ENCODE data around the gene BRMS1. TPM values are rescaled to one million over a fixed set of nuclear protein-coding genes. Genes with fewer than 3 reads are reported as not detected.

BRMS1 gene
- total RNA-seq, 2 experiments from 2014 or later = 47.5 to 48.8 TPM

DNA sequence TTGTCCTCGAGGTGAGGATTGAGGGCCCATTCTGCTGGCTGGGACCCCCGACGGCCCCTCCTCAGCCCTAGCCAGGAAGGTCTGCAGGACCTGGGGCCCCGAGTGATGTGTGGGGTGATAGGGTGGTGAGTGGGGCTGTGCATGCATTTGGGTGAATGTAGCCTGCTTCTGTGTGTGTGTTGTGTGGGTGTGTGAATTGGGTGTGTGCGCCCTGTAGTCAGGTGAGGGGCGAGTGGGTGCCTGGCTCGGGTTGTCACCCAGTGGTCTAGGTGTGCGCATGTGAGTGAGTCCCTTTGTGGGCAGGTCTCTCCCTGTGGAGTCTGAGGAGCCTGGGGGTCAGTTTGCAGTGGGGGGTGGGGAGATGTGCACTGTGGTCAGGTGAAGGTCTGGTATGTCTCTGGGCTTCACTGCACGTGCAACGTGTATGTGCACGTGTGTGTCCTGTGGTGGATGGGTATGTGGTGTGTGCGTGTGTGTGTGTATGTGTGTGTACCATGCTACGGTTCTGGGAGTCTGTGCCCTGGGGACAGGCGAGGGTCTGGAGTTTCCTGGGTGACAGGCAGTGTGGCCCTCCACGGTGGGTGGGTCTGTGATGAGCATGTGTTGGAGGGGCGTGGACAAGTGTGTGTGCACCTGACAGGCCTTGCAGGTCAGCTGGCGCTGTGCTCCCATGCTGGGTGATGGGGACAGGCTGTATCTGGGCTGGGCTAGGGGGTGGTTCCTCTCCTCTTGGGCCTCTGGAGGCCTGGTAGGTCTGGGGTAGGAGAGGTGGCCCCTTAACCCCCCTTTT is 52.2 kb downstream of the BRMS1 start:
- H3K4me3 Mint-ChIP-seq = peak overlapping the region; percentile 40
- H3K9me3 Mint-ChIP-seq = no peaks in the 10 kb centered on the region
- no peak overlapping the region for H3K27ac Mint-ChIP-seq
- no peak for DNase-seq
- H3K36me3 Mint-ChIP-seq = no peaks in the 10 kb centered on the region
- peaks cover 15% of the 10 kb centered on the region for H3K4me1 Mint-ChIP-seq
- H3K27me3 Mint-ChIP-seq = peaks cover 25% of the 10 kb centered on the region

DNA sequence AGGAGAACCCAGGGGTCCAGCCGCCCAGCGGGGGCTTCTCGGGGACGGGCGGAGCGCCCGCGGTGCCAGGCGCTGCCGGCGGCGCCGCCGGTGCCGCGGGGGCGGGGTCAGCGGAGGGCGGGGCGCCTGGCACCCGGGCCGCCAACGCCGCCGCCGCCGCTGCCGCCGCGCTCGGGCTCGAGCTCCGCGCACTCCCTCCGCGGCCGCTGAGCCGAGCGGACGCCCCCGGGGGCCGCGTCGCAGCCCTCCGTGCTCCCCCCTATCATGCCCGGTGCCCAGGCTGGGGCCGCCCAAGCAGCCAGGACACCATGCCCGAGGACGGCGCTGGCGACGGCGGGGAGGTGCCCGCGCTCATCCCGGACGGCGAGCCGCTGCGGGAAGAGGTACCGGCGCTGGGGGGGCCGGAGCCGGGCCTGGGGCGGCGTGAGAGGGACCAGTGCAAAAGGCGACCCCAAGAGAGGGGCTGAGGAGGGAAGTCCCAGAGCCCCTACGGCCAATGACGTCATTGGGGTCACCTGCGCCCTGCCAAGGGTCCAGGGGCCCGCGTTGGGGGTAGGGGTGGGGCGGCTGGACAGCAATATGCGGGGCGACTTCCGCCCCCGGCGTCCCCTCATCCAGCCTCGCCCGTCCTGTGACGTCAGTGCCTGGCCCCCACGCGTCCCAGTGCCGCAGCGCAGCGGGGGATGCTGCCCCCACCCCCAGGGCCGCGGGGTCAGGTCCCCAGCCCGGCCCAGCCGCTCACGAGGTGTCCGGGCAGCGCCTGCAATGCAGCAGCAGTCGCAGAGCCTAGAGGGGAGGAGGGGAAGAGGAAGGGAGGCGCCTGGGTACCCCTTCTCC is 53.0 kb downstream of the BRMS1 start, which contains the start of gene TMEM151A:
Gene TMEM151A, plus strand, starts transcription at position 189 of the 837 bp plus-strand sequence. Its CDS starts 120 bp downstream, at position 309.
- H3K36me3 Mint-ChIP-seq = no peaks in the 10 kb centered on the region
- no peak within 1 kb of the TSS for H3K27ac Mint-ChIP-seq

DNA sequence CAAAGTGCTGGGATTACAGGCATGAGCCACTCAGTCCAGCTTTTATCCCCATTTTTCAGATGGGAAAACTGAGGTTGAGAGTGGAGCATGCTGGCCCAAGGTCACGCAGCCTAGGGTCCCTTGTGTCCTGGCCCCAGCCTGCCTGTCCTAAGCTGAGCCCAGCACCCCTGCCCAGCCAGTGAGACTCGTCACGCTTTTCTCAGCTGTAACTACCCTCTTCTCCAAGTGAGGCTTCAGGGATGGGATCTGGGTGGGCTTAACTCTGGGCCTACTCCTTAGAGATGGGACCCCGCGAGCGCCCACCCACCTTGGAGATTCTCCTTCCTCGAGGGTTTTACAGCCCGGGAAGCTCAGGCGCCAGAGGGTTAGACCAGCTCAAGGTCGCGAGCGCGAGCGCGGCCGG is 53.6 kb downstream of the BRMS1 start:
- no peak overlapping the region for H3K4me3 Mint-ChIP-seq
- H3K36me3 Mint-ChIP-seq = no peaks in the 10 kb centered on the region
- H3K9me3 Mint-ChIP-seq = no peaks in the 10 kb centered on the region
- no peak for DNase-seq
- no peak overlapping the region for H3K27ac Mint-ChIP-seq
- peaks cover 25% of the 10 kb centered on the region for H3K27me3 Mint-ChIP-seq
- H3K4me1 Mint-ChIP-seq = peaks cover 25% of the 10 kb centered on the region

More for the DNA sequence above, 53.0 kb downstream of the BRMS1 start, which contains the start of gene TMEM151A:
- H3K4me3 Mint-ChIP-seq = peak within 1 kb of the TSS; percentile 40
- H3K9me3 Mint-ChIP-seq = no peaks in the 10 kb centered on the region
- no peak for DNase-seq
- peaks cover 25% of the 10 kb centered on the region for H3K27me3 Mint-ChIP-seq
- H3K4me1 Mint-ChIP-seq = peaks cover 23% of the 10 kb centered on the region

DNA sequence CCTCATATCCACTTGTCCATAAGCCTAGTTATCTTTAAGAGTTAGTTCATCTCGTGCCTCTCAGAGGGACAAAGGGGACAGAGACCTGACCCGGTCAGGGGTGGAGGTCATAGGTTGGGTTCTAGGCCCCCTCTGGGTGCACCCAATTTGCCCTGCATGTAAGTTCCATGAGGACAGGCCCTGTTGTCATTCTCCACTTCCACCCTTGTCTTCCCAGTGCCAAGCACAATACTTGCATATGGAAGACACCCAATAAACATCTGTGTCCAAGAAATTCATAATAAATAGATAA is 54.6 kb downstream of the BRMS1 start:
- Mint-ChIP-seq H3K36me3 (peaks cover under 1% of the 10 kb centered on the region), H3K27ac (no peak overlapping the region), H3K27me3 (peaks cover 25% of the 10 kb centered on the region), H3K4me1 (peaks cover 25% of the 10 kb centered on the region), H3K9me3 (no peaks in the 10 kb centered on the region), H3K4me3 (peak overlapping the region; percentile 90)
- DNase-seq = no peak

DNA sequence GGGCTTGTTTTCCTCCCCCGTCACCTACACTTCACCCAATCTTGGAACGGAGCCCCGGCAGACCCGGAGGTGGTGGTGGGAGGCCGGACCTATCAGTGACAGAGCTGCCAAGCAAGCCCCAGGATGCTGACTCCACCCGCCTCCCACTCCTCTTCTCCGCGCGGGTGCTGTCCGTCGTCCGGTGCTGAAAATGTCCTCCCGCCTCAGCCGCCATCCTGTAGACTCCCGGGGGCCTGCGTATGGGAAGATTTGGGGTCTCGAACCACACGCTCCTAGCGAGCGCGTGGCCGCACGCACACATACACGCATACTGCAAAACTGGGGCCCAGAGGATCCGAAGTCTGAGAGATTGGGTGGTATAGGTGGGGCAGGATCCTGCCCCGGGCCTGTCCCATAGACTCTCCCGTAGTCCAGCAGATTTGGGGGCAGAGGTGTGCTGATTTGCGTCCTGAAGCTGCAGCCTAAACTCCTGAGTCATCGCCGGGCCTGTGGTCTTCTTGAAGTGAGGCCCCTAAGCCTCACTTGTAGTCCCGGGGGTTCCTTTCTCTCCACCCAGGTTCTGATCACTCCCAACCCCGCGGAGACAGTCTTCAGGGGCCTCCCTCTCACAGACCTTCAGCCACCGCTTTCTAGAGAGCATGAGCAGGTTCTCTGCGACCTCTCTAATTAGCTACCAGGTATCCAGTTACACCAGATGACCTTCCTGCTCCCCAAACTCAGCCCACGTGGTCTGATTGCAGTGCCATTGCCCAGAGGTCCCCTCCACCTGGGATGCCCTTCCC is 55.2 kb downstream of the BRMS1 start:
- Mint-ChIP-seq H3K27me3 (peaks cover 25% of the 10 kb centered on the region), H3K9me3 (no peaks in the 10 kb centered on the region), H3K4me1 (peaks cover 25% of the 10 kb centered on the region), H3K27ac (peak overlapping the region; percentile 86), H3K36me3 (peaks cover 4% of the 10 kb centered on the region), H3K4me3 (peak overlapping the region; percentile 90)
- peak; percentile 86 for DNase-seq

DNA sequence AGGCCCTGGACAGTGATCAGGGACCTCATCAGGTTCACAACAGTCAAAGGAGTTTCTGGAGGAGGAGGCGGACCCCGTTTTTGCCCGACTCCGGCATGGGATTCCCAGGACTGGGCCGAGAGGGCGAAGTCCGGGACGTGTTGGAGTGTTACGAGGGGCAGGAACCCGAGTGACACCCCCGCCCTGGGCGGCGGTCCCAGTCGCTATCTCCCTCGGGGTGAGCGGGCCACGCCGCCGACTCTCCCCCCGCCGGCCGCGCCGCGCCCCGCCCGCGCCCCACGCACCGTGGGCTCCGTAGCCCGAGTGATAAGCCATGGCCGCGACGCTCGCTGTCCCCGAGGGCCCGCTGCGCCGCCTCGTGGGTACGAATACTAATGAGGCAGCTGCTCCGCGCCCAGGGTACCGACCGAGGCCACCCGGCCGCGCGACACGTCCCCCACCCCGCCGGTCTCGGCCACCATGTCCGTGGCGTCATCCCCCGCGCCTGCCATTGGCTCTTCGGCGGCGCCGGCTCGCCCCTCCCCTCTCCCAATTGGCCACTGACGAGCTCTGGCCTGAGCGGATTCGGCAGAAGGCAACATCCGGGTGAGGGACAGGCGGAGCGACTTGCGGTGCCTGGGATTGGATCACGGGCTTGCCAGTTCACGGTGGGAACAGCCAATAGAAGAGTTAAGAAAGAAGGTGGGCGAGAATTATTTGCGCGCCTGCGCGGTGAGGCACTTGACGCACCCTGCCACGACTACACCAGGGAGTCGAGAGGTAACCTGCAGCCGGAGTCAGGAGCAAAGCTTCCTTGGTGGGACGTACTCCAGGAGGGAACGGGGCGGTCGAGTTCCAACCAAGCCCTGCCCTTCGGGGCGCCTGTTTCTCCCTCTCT is 56.0 kb downstream of the BRMS1 start, which contains the start of gene YIF1A:
Gene YIF1A, minus strand, starts transcription at position 473 of the 877 bp plus-strand sequence. Its CDS starts 158 bp downstream, at position 315.
- peak; percentile 99 for DNase-seq
- H3K9me3 Mint-ChIP-seq = no peaks in the 10 kb centered on the region
- peaks cover 8% of the 10 kb centered on the region for H3K36me3 Mint-ChIP-seq
- H3K4me3 Mint-ChIP-seq = peak within 1 kb of the TSS; percentile 90
- H3K27me3 Mint-ChIP-seq = peaks cover 22% of the 10 kb centered on the region
- peak within 1 kb of the TSS; percentile 86 for H3K27ac Mint-ChIP-seq
- H3K4me1 Mint-ChIP-seq = peaks cover 25% of the 10 kb centered on the region

DNA sequence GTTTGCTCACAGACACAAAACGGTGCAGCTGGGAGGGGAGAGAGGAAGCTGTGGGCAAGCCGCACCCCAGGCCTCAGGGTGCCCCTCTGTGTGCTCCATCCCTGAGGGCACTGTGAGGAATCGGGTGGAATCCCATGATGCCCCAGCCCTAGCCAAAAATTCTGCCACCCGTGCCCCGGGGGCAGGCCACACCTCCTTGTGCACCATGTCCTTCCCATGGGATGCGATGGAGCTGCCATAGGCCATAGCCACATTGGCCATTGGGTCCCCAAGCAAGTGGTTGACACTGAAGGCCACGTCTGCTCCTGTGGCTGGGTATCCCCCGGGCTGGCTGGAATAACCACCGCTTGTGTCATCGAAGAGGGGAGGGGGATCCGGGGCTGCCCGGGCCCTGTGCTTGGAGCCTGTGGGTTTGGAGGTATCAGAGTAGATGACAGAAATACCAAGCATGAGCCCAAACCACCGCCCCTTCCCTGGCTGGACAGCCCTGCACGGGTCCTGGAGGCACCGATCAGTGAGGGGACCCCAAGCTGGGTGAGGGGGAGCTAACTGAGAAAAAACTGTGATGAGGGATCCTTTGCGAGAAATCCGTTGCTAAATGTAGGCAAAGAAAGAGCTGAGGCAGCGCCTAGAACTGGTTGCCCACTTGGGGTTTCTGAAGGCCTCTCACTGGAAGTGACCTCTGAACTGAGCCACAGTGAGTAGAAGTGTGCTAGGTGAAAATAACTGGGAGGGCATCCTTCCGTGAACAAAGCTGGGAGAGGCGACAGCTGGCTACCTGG is 56.8 kb downstream of the BRMS1 start:
- Mint-ChIP-seq H3K27ac (peak overlapping the region; percentile 79), H3K4me3 (peak overlapping the region; percentile 90), H3K4me1 (peaks cover 28% of the 10 kb centered on the region), H3K36me3 (peaks cover 8% of the 10 kb centered on the region), H3K27me3 (peaks cover 16% of the 10 kb centered on the region), H3K9me3 (no peaks in the 10 kb centered on the region)
- DNase-seq = no peak

Other genes starting within 250 kb of the BRMS1 start
- gene KLC2, start 87.4 kb downstream of the BRMS1 start, total RNA-seq = 10 to 100 TPM; 39.4 to 40.2 TPM
- 100 to 1,000 TPM in 1 of 2 experiments, 10 to 100 TPM in 1; 97.6 to 102 TPM for gene RAB1B, start 76.5 kb downstream of the BRMS1 start, total RNA-seq
- 1 to 10 TPM; 1.9 to 2.2 TPM for gene CNIH2, start 66.9 kb downstream of the BRMS1 start, total RNA-seq
- gene YIF1A, start 56.0 kb downstream of the BRMS1 start, total RNA-seq = 10 to 100 TPM; 64.1 to 72.4 TPM
- gene TMEM151A, start 53.2 kb downstream of the BRMS1 start, total RNA-seq = not detected
- gene CD248, start 28.1 kb downstream of the BRMS1 start, total RNA-seq = 10 to 100 TPM; 11.0 to 11.9 TPM
- gene RIN1, start 8.7 kb downstream of the BRMS1 start, total RNA-seq = 1 to 10 TPM; 1.5 to 1.6 TPM
- 10 to 100 TPM in 1 of 2 experiments, 1 to 10 TPM in 1; 9.5 to 10.0 TPM for gene B4GAT1, start 2.5 kb upstream of the BRMS1 start, total RNA-seq
- gene SLC29A2, start 26.7 kb upstream of the BRMS1 start, total RNA-seq = 1 to 10 TPM; 8.1 to 9.0 TPM
- gene NPAS4, start 75.9 kb upstream of the BRMS1 start, total RNA-seq = under 1 TPM in 1 of 2 experiments, not detected in 1; 0.16 TPM
- 100 to 1,000 TPM; 159 to 161 TPM for gene MRPL11, start 93.7 kb upstream of the BRMS1 start, total RNA-seq
- 1 to 10 TPM; 5.8 to 6.4 TPM for gene PELI3, start 121.8 kb upstream of the BRMS1 start, total RNA-seq
- gene DPP3, start 135.3 kb upstream of the BRMS1 start, total RNA-seq = 10 to 100 TPM; 70.7 to 75.3 TPM
- 10 to 100 TPM in 1 of 2 experiments, 1 to 10 TPM in 1; 7.7 to 13.1 TPM for gene BBS1, start 165.5 kb upstream of the BRMS1 start, total RNA-seq
- gene ZDHHC24, start 200.9 kb upstream of the BRMS1 start, total RNA-seq = 10 to 100 TPM in 1 of 2 experiments, 1 to 10 TPM in 1; 9.6 to 10.3 TPM
- gene ACTN3, start 201.8 kb upstream of the BRMS1 start, total RNA-seq = under 1 TPM; 0.06 to 0.12 TPM
- gene CTSF, start 223.5 kb upstream of the BRMS1 start, total RNA-seq = 1 to 10 TPM; 1.2 to 1.4 TPM
- under 1 TPM; 0.16 to 0.23 TPM for gene CCDC87, start 248.0 kb upstream of the BRMS1 start, total RNA-seq
- 10 to 100 TPM; 19.7 to 20.9 TPM for gene CCS, start 248.1 kb upstream of the BRMS1 start, total RNA-seq

Data from activated naive CD8-positive, alpha-beta T cell treated with anti-CD3 and anti-CD28 coated beads for 36 hours (primary cell).